Lower leg skin (tissue), 3 donors: ENCODE results near the gene GTSE1.

ENCODE experiments used
- CTCF ChIP-seq, 3 donors: fragments of 450-650 bp; IDR thresholded peaks; one replicate each; pipeline ENCODE4 v1.5.1; 2016; ENCODE audit warnings: antibody characterized with exemption in 3 of 3, mild to moderate bottlenecking in 3 of 3, moderate library complexity in 2 of 3
- POLR2A ChIP-seq, 2 donors: fragments of 450-650 bp; IDR thresholded peaks; one replicate each; pipeline ENCODE4 v1.6.1; 2016 to 2017; ENCODE audit warnings: antibody characterized with exemption in 2 of 2, mild to moderate bottlenecking in 1 of 2, moderate library complexity in 1 of 2

- TF ChIP-seq CTCF (IDR thresholded peaks at IDR 0.05) (no peak), POLR2A (IDR thresholded peaks at IDR 0.05) (no peak)
Observed at GRCh38 chr22:46331496-46331895, 34.8 kb downstream of the GTSE1 start.
